A549 (cell line): ENCODE results near the gene RNF123. TPM values are rescaled to one million over a fixed set of nuclear protein-coding genes. Genes with fewer than 3 reads are reported as not detected.

Source experiments
- ATAC-seq, 2 experiments: fragments of 200-7000 bp in 1 of 2; fragments of >200 bp in 1 of 2; cut with Nextera tagmentation in 1 of 2; cut with Tn5 transposase in 1 of 2; 3 replicates each; pipeline versions ENCODE4 v1.8.0 to v1.9.1; 2018 to 2020; ENCODE audit warnings: mild to moderate bottlenecking in 1 of 2, moderate library complexity in 1 of 2
- CTCF ChIA-PET: fragments of 300-600 bp; sonication (Branson Sonifier 250); formaldehyde crosslinking; extraction: SDS; loops from one replicate; lab custom pipeline; 2021; ENCODE audit warnings: antibody characterized with exemption, inconsistent platforms; lab: Yijun Ruan, JAX
- POLR2A ChIA-PET: fragments of 350-600 bp; formaldehyde crosslinking; extraction: SDS; loops from one replicate; lab custom pipeline; 2021; ENCODE audit warnings: antibody characterized with exemption, inconsistent platforms; lab: Yijun Ruan, JAX
- DNase-seq, 2 experiments: peaks; one replicate each; pipeline versions ENCODE4 v3.0.0 to v3.0.0-alpha.2; 2011 to 2016; ENCODE audit warnings: low read depth in 1 of 2, low spot score in 1 of 2
- FAIRE-seq: peaks from 2 replicates; lab custom pipeline; 2011; peaks lifted over from hg19 to GRCh38; lab: Jason Lieb, UNC
- H3K27ac ChIP-seq, 2 experiments: fragments of >200 bp; sonication (Bioruptor Twin); formaldehyde crosslinking; 3 replicates each; pipeline ENCODE4 v1.5.1; 2016 to 2017
- H3K4me1 ChIP-seq: fragments of >200 bp; sonication (Bioruptor Twin); formaldehyde crosslinking; 3 replicates; pipeline ENCODE4 v1.6.1; 2016
- H3K4me2 ChIP-seq: fragments of >200 bp; sonication (Bioruptor Twin); formaldehyde crosslinking; 3 replicates; pipeline ENCODE4 v1.6.1; 2016
- H3K4me3 ChIP-seq: fragments of >200 bp; sonication (Bioruptor Twin); formaldehyde crosslinking; 3 replicates; pipeline ENCODE4 v1.5.1; 2016
- H3K9me3 ChIP-seq: fragments of >200 bp; sonication (Bioruptor Twin); formaldehyde crosslinking; 3 replicates; pipeline ENCODE4 v1.6.1; 2016
- CBX8 ChIP-seq: fragments of 200-600 bp; sonication (generic); IDR thresholded peaks from 2 replicates; pipeline ENCODE4 v1.6.1; 2016
- CHD4 ChIP-seq: fragments of 200-600 bp; sonication (generic); IDR thresholded peaks from 2 replicates; pipeline ENCODE4 v1.6.1; 2016; ENCODE audit warnings: antibody characterized with exemption, mild to moderate bottlenecking, borderline replicate concordance
- FOSB ChIP-seq: fragments of 250-450 bp; sonication (Bioruptor Pico); IDR thresholded peaks from 2 replicates; pipeline ENCODE4 v1.5.0; 2020; ENCODE audit warnings: mild to moderate bottlenecking, moderate library complexity
- FOXS1 ChIP-seq: fragments of 250-450 bp; sonication (Bioruptor Pico); IDR thresholded peaks from 2 replicates; pipeline ENCODE4 v1.5.0; 2020; ENCODE audit warnings: mild to moderate bottlenecking, moderate library complexity
- HOXA7 ChIP-seq: fragments of 250-450 bp; sonication (Bioruptor Pico); IDR thresholded peaks from 2 replicates; pipeline ENCODE4 v1.5.0; 2020; ENCODE audit warnings: mild to moderate bottlenecking, moderate library complexity
- HOXB5 ChIP-seq: fragments of 250-450 bp; sonication (Bioruptor Pico); IDR thresholded peaks from 2 replicates; pipeline ENCODE4 v1.5.0; 2020; ENCODE audit warnings: mild to moderate bottlenecking, moderate library complexity
- KDM5A ChIP-seq: fragments of 200-600 bp; sonication (generic); IDR thresholded peaks from 2 replicates; pipeline ENCODE4 v1.6.1; 2016; ENCODE audit warnings: antibody characterized with exemption, mild to moderate bottlenecking
- MAFK ChIP-seq: fragments of 450-650 bp; IDR thresholded peaks from 2 replicates; pipeline ENCODE4 v1.6.1; 2014; ENCODE audit not compliant: partially characterized antibody
- MAZ ChIP-seq: fragments of 150-350 bp; IDR thresholded peaks from 2 replicates; pipeline ENCODE4 v1.6.1; 2014; ENCODE audit warnings: antibody characterized with exemption, low read depth, low read length, borderline replicate concordance
- NPAS2 ChIP-seq: fragments of 250-450 bp; sonication (Bioruptor Pico); IDR thresholded peaks from 2 replicates; pipeline ENCODE4 v1.8.0; 2022; ENCODE audit warnings: mild to moderate bottlenecking, moderate library complexity, borderline replicate concordance
- RAD21 ChIP-seq, 2 experiments: fragments of >200 bp in 1 of 2; sonication (Bioruptor Twin) in 1 of 2; formaldehyde crosslinking in 1 of 2; IDR thresholded peaks in 1 of 2; conservative IDR thresholded peaks in 1 of 2; 2 replicates in 1 of 2; 3 replicates in 1 of 2; pipeline ENCODE4 v1.6.1; 2012 to 2018; ENCODE audit warnings: inconsistent platforms in 1 of 2
- RARB ChIP-seq: fragments of 250-450 bp; sonication (Bioruptor Pico); IDR thresholded peaks from 2 replicates; pipeline ENCODE4 v1.8.0; 2021; ENCODE audit warnings: mild to moderate bottlenecking, moderate library complexity
- RFX5 ChIP-seq: fragments of 450-650 bp; IDR thresholded peaks from 2 replicates; pipeline ENCODE4 v1.7.1; 2014; ENCODE audit warnings: antibody characterized with exemption, mild to moderate bottlenecking, moderate library complexity
- TFCP2L1 ChIP-seq: fragments of 250-450 bp; sonication (Bioruptor Pico); IDR thresholded peaks from 2 replicates; pipeline ENCODE4 v1.5.0; 2021; ENCODE audit warnings: mild to moderate bottlenecking
- WGBS: methylation state at CpG from one replicate; pipeline ENCODE4 v1.1.6; 2017; ENCODE audit errors: missing lambda C conversion rate; 5-methylcytosine and 5-hydroxymethylcytosine counted together
- polyA plus RNA-seq, 4 experiments: library from polyadenylated mRNA; depleted of rRNA in 3 of 4; stranded (reverse); fragments of >200 nt; fragmentation: RNase III in 1 of 4; extraction: RNeasy Plus Mini Kit Qiagen cat#74134 plus additional on column Dnase treatment in 1 of 4; gene quantifications; 2 replicates in 3 of 4; 3 replicates in 1 of 4; pipeline ENCODE4 v1.2.3, GENCODE V29; 2011 to 2017
- TF ChIP-seq, protein P1 (sequence below): IDR thresholded peaks from 2 replicates; pipeline ENCODE4 v1.6.1; 2012; ENCODE audit warnings: low read depth, borderline replicate concordance
- TF ChIP-seq, protein P2 (sequence below): fragments of 450-650 bp; IDR thresholded peaks from 2 replicates; pipeline ENCODE4 v1.6.1; 2014; ENCODE audit warnings: antibody characterized with exemption

RNF123 gene
- polyA plus RNA-seq, 2 of the 4 experiments (the other 2 are of a cell fraction) = 14.4 to 16.0 TPM

DNA sequence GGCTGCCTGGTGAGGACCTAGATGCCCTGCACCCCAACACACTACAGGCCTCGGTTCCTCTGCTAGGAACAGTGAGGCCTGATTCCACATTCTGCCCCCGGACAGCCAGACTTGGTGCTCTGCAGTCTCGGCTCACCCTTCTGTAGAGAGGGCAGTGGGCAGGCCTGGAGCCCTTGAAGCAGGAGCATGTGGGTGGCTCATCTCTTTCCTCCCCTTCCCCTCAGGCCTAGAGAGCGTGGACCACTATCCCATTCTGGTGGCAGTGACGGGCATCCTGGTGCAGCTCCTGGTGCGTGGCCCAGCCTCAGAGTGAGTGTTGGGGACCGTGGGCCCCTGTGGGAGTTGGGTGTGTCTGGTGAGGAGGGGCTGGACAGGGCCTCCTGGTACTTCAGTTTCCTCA is 26.8 kb downstream of the RNF123 start:
- CTCF ChIA-PET = interaction anchor here (3.7 kb wide), 1 partner anchor 14 kb away, joined by 24 read pairs; no protein-coding TSS in a partner anchor
- FAIRE-seq (no peak), ATAC-seq (no peak), DNase-seq (no peak)
- no peaks in the 10 kb centered on the region for H3K4me1 ChIP-seq
- H3K27ac ChIP-seq = no peak overlapping the region
- H3K4me2 ChIP-seq = no peak overlapping the region
- no CpG with 5 or more reads among the region's 7 CpGs for WGBS
- no peak for TF ChIP-seq NPAS2
- no peak for TF ChIP-seq RFX5
- POLR2A ChIA-PET = no interaction called here
- no peaks in the 10 kb centered on the region for H3K9me3 ChIP-seq
- no peak overlapping the region for H3K4me3 ChIP-seq

DNA sequence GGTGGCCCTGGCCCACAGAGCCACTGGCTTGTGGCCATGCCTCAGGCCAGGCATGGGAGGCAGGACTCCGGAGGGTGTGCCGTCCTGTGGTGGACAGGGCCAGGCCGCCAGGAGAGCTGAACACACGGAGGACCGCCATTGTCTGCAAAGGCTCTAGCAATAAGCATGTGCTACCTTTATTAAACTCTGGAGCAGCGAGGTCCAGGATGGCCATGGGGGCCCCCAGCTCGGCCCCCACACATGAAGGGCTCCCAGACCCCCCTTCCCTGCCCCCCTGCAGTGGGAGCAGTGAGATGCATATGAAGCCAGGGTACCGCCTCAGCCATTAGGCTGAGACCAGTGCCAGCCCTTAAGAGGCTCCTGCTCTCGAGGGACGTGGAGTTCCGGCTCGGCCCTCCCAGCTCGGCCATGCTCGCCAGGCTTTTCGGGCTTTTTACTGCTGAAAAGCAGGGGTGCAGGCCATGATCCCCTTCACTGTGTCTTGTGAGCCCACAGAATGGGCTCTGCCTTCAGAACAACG is 27.4 kb downstream of the RNF123 start:
- DNase-seq = no peak
- Histone ChIP-seq H3K4me1 (no peaks in the 10 kb centered on the region), H3K4me2 (no peak overlapping the region), H3K4me3 (no peak overlapping the region), H3K9me3 (no peaks in the 10 kb centered on the region), H3K27ac (no peak overlapping the region)
- CTCF ChIA-PET = interaction anchor here (3.7 kb wide), 1 partner anchor 14 kb away, joined by 24 read pairs; no protein-coding TSS in a partner anchor
- no peak for ATAC-seq
- POLR2A ChIA-PET = no interaction called here
- TF ChIP-seq MAZ = no peak
- TF ChIP-seq HOXA7 (CRISPR knock-in tag) = no peak
- no peak for TF ChIP-seq FOXS1 (CRISPR knock-in tag)
- no peak for TF ChIP-seq RAD21 (conservative IDR thresholded peaks at IDR 0.05 in 1 of 2, IDR thresholded peaks at IDR 0.05 in 1 of 2)
- TF ChIP-seq, protein P1, sequence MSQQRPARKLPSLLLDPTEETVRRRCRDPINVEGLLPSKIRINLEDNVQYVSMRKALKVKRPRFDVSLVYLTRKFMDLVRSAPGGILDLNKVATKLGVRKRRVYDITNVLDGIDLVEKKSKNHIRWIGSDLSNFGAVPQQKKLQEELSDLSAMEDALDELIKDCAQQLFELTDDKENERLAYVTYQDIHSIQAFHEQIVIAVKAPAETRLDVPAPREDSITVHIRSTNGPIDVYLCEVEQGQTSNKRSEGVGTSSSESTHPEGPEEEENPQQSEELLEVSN = no peak
- 100% methylated on average over 5 of the region's 16 CpGs for whole genome bisulfite sequencing
- no peak for FAIRE-seq

DNA sequence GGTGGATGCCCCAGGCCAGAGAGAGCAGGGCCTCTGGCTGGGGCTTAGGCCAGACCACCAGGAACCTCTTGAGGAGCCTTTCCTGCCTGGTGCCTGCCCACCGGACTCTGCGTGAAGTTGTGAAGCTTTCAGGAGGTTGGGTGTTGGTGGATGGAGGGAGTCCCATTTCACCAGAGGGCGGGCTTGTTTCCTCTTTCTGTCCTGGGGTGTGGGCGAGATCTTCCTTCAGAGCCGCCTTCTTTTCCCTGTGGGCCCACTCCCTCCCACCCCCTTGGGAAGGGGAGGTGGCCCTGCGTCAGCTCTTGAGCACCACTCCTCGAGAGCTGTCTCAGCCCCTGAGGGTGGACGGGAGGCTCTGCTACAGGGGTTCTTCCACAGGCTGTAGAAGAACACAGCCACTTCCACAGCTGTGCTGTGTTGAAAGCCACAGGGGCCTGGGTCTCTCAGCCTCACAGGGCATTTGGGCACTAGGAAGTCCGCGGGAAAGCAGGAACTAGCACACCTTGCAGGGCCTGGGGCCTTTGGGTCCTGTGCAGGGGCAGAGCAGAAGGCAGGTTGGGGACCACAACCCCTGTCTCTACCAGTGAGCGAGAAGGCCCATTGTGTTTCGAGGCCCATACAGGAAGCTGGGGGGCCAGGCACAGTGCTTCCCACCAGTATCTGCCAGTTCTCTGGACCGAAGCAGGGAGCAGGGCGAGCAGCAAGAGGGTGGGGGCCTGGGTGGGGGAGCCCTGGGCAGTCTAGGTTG is 28.0 kb downstream of the RNF123 start:
- H3K4me2 ChIP-seq = no peak overlapping the region
- no peak overlapping the region for H3K27ac ChIP-seq
- WGBS = 95% methylated on average over 7 of the region's 14 CpGs
- no peaks in the 10 kb centered on the region for H3K9me3 ChIP-seq
- no peak for ATAC-seq
- CTCF ChIA-PET = interaction anchor here (3.7 kb wide), 1 partner anchor 15 kb away, joined by 24 read pairs; no protein-coding TSS in a partner anchor
- TF ChIP-seq RARB (CRISPR knock-in tag) (no peak), MAZ (no peak), FOXS1 (CRISPR knock-in tag) (no peak), MAFK (no peak), FOSB (CRISPR knock-in tag) (no peak), HOXA7 (CRISPR knock-in tag) (no peak), CHD4 (no peak), CBX8 (no peak), TFCP2L1 (CRISPR knock-in tag) (no peak), KDM5A (no peak), HOXB5 (CRISPR knock-in tag) (no peak)
- TF ChIP-seq, protein P2, sequence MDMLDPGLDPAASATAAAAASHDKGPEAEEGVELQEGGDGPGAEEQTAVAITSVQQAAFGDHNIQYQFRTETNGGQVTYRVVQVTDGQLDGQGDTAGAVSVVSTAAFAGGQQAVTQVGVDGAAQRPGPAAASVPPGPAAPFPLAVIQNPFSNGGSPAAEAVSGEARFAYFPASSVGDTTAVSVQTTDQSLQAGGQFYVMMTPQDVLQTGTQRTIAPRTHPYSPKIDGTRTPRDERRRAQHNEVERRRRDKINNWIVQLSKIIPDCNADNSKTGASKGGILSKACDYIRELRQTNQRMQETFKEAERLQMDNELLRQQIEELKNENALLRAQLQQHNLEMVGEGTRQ = no peak
- TF ChIP-seq, protein P1 = no peak
- TF ChIP-seq, all 56 proteins: peak for 0
- no peak for FAIRE-seq
- Histone ChIP-seq H3K4me3 (no peak overlapping the region), H3K4me1 (0 out of 3 replicates have a peak, but pooled peaks cover 1% of the 10 kb centered on the region)
- POLR2A ChIA-PET = no interaction called here
- no peak for DNase-seq
